Stimulated activated CD4-positive, alpha-beta T cell treated with anti-CD3 and anti-CD28 coated beads, Interleukin-4, amount 100 ng/mL, for 4 hours (primary cell): Measurements from ENCODE around the gene CEP43.

Experiments used
- DNase-seq, 2 experiments: peaks; one replicate each; pipeline ENCODE4 v3.0.0-alpha.2; 2020

The CEP43 gene, protein sequence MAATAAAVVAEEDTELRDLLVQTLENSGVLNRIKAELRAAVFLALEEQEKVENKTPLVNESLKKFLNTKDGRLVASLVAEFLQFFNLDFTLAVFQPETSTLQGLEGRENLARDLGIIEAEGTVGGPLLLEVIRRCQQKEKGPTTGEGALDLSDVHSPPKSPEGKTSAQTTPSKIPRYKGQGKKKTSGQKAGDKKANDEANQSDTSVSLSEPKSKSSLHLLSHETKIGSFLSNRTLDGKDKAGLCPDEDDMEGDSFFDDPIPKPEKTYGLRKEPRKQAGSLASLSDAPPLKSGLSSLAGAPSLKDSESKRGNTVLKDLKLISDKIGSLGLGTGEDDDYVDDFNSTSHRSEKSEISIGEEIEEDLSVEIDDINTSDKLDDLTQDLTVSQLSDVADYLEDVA

DNA sequence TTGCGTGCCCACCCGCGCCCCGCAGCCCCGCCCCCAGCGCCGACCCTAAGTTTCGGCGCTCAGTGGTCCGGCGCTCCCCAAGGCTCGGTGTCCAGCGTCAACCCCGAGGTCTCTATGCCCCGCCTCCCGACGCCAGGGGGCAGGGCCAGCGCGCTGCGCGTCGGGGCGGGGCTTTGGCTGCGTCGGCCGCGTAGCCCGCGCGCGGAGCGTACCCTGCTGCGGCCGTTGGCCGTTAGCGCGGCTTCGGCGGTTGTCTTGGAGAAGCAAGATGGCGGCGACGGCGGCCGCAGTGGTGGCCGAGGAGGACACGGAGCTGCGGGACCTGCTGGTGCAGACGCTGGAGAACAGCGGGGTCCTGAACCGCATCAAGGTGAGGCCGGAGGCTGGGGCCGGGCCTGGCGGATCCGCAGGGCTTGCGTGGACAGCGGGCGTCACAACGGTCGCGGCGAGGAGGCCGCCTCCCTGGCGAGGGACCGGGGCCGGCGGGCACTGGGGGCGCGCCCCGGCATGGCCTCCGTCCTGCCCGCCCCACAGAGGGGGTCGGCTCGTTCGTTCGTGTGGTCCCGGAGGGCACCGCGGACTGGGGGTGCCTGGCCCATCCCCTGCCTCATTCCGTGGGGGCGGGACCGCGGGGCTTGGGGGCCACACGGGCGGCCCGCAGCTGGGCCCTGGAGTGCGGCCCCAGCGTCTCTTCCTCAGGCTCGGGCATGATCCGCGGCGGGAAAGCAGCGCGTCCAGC, at the start of gene CEP43:
Gene CEP43, plus strand, starts transcription at position 253 of the 739 bp plus-strand sequence. Its CDS starts 16 bp downstream, at position 269.
- DNase-seq = peak; percentile 81 to 89

DNA sequence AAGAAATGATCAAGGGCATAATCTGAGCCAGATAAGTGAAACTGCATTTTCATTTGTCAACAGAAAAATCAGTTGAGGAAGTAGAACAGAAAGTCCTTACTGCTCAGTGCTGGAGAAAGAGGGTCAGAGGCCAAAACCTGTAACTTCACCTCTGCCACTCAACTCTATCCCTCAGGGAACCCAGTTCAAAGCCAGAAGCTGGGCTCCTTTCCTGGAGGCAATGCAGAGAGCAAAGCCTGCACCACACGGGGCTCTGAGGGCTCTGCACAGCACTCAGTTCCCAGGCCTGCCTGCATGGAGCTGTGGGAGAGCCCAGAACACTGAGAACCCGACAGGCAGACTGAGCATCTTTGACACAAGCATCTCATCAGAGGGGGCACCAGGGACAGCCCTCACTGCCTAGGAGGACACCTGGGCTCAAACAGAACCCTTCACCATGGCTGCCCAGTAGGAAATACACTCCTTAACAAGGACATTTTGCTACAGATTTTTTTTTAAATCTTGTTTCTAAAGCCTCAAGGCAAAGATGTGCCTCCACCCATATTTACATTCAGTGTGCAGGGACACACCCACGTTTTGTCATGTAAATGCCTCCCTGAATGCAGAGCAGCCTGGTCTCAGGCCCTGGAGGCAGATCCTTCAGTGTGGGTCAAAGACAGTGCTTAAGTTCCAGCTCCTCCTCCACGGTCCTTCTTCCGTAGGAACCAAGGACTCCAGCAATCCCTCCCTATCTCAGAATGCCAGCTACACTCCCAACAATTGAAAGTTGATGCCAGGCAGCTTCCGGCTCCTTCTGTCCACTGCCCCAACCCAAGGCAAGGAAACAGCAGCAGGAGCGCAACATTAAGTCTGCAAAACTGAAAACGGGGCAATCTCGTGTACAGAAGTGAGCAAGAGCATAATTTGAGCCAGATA, 49.4 kb upstream of the CEP43 start:
- DNase-seq = no peak

DNA sequence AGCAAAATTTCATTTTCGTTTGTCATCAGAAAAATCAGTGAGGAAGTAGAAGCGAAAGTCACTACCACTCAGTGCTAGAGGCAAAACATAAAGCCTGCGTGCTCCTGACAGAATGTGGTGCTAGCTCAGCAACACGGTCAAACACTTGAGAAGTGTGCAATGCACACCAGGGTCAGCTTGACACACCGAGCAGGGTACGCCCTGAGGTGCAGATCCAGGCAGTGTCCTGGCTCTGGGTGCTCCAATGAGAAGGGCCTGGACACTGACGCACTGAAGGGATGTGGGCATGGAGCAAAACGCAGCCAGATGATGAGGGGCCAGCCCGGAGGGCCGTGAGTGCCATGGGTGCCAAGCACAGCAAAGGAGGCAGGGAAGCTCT, 48.8 kb upstream of the CEP43 start:
- no peak for DNase-seq

DNA sequence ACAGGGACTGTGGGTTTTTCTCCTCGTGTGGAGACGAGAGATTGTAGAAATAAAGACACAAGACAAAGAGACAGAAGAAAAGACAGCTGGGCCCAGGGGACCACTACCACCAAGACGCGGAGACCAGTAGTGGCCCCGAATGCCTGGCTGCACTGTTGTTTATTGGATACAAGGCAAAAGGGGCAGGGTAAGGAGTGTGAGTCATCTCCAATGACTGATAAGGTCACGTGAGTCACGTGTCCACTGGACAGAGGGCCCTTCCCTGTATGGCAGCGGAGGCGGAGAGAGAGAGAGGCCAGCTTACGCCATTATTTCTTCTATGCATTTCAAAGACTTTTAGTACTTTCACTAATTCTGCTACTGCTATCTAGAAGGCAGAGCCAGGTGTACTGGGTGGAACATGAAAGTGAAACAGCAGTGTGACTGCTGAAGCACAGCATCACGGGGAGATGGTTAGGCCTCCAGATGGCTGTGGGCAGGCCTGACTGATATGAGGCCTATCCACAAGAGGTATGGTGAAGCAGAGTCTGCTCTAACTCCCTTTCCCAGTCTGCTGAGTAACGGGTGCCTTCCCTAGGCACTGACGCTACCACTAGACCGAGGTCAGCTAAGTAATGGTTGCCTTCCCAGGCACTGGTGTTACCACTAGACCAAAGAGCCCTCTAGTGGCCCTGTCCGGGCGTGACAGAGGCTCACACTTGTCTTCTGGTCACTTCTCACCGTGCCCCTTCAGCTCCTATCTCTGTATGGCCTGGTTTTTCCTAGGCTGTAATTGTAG, 48.1 kb upstream of the CEP43 start:
- DNase-seq = peak; percentile 63 to 80

DNA sequence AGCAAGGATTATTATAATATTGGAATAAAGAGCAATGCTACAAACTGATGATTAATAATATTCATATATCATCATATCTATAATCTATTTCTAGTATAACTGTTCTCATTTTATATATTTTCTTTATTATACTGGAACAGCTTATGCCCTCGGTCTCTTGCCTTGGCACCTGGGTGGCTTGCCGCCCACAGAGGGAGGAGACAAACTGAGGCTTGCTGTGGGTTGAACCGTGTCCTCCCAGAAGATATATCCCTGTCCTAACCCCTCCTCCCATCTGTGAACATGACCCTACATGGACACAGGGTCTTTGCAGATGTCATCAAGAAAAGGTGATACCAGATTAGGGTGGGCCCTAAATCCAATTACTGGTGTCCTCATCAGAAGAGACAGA, 47.5 kb upstream of the CEP43 start:
- no peak for DNase-seq

DNA sequence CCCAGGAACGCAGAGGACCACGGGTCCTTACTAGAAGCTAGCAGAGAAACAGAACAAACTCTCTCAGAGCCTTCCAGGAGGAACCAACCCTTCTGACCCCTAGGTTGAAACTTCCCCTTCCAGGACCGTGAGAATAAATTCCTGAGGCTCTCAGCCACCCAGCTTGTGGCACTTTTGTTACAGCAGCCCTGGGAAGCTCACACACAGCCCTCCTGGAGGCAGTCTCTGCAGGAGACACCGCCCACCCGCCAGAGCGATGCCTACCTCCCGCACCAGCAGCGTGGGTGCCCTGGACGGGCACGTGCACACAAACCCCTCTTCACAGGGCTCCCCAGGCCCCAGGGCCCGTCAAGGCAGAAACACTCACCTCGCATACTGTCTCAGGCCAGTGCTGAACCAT, 47.1 kb upstream of the CEP43 start:
- DNase-seq = peak; percentile 36 to 46

DNA sequence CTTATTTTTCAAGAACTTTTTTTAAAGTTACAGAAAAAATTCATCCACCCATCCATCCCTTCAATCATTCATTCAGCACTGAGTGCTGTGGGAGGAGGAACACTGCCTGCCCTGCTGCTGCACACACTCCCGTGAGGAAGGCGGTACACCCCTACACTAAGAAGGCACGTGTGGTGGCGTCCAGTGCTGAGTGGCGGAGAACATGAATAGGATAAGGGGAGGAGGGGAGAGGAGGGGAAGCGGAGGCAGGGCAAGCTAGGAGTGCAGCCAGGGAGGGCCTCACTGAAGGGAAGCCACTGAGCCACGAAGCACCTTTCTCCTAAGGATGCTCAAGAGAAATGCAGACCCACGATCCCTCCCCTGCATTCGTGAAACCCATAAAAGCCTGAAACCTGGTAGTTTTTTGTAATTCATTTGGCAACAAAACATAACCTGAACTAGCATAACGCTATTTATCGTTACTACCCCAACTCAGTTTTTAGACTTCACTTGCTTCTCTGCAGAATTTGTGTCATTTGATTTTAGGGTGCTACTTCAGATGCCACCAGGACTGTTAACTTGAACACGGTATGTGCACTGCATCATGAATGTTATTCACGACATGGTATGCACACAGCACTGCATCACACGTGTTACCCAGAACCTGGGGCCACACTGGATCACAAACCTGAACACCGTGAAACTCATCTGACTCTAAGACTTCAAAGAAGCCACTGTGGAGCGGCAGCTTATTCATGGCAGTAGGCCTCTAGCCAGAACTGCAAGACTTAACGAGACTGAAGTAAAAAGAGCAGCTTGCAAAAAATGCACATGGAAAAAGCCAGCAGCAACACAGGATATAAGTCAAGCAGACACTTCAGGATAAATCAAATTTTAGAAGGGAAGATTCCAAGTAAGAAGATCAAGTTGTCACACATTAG, 46.4 kb upstream of the CEP43 start:
- peak; percentile 16 to 49 for DNase-seq

DNA sequence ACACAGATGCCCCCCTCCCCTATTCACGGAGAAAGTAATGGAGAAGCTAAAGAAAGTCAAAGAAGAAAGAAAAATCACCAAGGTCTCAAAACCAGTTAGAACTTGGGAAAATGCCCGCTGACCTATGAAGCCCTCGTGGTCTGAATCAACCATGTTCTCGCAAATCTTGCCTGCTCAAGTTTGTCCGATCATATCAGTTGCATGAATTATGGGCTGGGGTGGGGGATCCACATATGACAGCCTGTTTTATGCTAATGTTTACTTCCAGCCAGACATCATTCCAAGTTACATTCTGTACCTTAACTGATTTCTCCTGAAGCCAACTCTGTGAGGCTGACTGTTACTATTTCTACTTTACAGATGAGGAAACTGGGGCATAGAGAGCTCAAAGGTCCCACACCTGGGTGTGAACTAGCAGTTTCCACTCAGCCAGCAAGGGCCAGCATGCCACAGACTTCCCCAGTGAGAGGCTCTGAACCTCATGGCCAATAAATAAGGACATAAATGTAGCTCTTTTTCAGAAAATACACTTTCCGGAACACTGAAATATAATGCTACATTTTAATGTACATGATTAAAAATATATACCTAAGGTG, 45.0 kb upstream of the CEP43 start:
- DNase-seq = no peak

DNA sequence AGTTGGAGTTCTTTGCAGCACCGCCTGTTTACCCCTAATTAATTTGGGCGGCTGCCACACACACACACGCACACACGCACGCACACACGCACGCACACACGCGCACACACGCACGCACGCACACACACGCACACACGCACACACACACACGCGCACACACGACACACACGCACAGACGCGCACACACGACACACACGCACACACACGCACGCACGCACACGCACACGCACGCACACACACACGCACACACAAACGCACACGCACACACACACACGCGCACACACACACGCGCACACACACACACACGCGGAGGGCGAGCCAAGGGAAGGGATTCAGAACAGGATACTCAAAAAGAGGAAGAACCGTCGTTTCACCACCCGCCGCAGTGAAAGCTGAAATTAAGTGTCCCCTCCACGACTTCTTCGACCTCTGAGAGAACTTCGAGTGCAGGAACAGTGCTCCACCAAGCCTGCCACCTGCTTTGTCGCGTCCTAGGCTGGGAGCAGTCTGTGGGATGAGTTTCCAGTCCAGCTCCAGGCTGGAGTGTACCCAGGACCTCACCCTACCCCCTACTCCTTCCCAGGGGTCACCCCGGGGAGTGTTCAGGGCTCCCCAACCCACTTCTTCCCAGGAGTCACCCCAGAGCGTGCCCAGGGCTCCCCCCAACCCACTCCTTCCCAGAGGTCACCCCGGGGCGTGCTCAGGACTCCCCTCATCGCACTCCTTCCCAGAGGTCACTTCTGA, 43.9 kb upstream of the CEP43 start:
- peak in 1 of 2 experiments; percentile 20 for DNase-seq

DNA sequence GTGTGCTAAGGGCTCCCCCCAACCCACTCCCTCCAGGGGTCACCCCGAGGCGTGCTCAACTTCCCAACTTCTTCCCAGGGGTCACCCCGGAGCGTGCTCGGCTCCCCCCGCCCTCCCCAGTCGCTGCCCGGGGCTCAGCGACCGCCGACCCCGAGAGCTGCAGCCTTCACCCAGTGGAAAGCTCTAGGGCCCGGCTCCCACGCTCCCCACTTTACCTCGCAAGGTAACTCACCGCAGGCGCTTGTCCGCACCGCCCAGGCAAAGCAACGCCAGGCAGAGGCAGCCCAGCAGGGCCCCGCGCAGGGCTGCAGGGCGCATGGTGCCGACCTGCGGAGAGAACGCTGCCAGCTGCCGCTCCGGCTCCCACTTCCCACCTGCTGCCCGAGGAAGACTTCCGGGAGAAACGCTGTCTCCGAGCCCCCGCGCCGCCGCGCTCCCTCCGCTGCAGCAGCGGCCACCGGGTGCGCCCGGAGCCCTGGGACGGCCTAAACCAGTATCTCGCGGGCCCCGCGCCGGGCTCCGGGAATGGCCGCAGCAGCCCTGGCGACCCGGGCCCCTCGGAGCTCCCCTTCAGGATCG, 43.2 kb upstream of the CEP43 start:
- DNase-seq = no peak

DNA sequence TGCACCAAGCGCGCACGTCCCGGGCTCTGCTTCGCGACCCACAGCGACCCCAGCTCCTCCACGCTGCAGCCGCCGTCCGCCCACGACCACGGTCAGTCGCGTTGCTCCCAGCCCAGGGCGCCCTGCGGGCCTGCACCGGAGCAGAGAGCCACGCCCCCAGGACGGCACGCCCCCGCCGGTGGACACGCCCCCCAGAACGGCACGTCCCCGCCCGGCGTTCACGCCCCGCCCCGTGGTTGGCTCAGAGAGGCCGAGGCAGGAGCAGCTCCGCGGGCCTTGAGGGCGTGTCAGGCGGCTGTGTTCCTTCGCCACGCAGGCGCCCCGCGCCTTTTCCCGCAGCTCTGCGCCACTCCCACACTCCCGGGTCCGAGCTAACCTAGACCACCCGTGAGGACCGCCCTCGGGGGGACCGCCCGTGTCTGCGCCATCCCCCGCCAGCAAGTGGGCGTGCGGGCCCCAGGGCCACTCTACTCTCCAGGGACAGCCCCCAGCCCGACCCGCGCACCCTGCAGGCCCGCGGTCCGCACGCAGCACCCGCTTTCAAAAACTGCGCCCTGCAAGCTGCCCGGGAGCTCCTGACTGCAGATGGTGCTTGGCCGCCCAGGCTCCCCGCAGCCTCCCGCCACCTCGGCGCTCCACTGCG, 42.6 kb upstream of the CEP43 start, which contains the start of gene RNASET2:
Gene RNASET2, minus strand, starts transcription at position 107 of the 643 bp plus-strand sequence. CDS start 368 bp downstream, outside the sequence.
- DNase-seq = peak; percentile 96 to 100

DNA sequence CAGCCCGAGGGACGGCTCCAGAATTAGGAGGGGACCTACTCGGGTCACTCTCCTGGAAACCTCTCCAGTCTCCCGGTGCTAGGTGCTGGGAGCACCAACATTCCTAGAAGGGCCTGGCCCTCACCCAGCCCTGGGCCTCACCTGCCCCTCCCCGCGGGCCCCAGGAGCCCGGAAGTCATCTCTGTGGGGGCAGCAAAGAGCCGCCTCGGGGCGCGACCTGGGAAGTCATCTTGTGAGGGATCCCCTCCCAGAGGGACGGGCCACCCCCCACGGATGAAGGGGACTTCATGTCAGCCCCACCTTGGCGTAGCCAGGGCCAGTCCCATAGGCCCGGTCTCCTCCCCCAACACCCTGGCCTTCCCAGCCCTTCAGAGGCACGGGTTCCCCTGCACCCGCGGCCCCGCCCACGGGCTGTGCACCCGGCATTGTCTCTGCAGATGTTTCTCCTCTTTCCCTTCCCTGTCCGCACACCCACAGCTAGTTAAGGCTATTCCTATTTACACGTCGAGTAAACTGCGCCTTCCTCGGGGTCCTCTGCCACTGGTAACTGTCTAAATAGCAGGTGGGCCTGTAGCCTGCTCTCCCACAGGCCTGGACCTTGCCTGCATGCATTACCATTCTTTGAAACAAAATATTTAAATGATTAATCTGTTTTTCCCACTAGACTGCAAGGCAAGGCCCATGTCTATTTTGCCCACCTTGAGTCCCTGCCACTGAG, 42.0 kb upstream of the CEP43 start:
- DNase-seq = peak; percentile 30 to 36

DNA sequence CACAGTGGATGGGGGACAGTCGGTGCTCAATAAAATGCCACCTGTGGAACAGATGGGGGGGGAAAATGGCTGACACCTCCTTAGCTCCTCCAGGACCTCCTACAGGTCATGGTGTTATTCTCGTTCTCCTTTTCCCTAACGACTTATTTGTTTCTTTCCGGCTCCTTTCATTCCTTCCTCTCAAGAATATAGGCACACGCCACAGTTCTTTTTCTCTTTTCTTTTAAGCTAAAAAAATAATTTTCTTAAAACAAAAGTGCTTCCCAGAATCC, 41.5 kb upstream of the CEP43 start:
- DNase-seq = no peak

DNA sequence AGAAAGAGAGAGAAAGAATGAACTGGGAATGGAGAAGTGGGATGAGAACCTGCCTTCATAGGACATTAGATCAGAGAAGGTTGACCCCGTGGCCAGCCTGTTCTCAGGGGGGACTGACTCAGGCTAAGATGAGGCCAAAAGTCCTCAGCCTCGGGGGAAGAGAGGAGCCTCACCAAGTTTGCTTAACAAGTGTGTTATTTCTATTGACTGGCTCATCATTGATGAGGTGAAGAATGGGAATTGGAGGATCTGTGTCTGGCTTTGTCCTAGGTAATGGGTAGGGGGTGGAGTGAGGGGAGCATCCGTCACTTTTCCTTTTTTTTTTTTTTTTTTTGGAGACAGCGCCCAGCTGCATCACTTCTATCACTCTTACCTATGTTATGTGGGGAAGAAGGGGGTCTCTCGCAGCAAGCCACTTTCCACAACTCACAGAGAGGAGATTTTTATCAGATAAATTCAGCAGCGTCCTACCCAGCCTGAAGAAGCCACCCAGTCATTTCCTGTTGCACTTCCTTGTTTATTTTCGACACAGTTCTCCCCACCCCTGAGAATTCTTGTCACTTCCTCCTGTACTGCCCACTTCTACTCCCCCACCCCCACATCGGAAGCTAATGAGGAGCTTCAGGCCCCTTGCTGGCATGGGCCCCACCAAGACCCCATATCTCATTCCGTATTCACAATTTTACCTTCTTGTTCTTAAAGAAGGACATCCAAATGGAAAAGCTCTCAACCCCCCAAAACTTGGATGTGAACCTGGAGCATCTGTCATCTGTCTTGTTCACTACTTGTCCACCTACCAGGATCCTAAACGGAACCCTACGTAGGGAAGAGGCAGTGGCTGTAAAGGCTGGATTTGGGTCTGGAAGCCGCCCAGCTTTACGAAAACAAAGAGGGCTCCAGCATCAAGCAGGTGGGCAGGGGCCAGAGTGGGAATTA, 40.0 kb upstream of the CEP43 start:
- peak in 1 of 2 experiments; percentile 49 for DNase-seq

DNA sequence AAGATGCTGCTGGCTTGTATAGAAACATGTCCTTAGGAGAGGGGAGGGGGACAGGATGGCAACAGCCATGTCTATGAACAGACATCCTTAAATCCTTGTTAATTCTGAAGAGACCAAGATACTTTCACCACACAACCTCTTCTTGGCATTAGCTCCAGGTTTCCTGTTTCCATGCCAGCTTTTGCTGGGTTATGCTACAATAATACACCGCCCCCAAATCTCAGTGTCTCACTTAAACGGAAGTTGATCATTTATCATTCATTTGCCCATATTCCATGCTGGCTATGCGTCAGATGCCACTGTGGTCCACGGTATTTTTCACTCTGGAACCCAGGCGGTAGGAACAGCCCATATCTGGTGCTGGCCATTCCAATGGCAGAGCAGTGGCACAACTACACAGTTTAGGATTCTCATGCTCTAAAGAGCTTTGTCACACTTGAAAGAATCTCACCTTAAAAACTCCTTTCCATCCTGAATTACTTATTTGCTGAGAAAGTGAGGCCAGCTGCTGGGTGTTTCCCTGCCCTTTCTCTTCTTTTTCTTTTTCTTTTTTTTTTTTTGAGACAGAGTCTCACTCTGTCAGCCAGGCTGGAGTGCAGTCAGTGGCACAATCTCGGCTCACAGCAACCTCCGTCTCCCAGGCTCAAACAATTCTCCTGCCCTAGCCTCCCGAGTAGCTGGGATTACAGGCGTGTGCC, 39.1 kb upstream of the CEP43 start:
- DNase-seq = no peak

DNA sequence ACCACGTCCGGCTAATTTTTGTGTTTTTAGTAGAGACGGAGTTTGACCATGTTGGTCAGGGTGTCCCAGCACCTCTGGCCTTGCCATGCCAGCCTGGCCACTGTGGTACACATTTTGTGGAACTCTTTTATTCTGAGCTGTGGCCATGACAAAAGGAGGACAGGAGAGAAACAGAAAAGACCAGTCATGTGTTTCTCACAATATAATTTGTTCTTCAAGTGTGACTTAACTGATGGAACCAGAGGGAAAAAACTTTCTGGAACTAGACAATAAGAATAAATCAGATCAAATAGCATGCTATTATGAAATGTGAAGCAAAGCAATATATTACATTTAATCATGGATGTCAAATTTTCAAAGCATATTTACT, 38.6 kb upstream of the CEP43 start:
- DNase-seq = no peak

DNA sequence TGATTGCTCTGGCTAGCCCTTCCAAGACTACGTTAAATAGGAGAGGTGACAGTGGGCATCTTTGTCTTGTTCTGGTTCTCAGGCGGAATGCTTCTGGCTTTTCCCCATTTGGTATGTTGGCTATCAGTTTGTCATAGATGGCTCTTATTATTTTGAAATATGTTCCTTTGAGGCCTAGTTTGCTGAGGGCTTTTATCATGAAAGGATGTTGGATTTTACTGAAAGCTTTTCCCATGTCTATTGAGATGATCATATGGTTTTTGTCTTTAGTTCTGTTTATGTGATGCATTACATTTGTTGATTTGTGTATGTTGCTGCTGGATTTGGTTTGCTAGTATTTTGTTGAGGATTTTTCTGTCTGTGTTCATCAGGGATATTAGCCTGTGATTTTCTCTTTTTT, 32.9 kb upstream of the CEP43 start:
- no peak for DNase-seq
